ENCODE measurements around the gene PALLD. TPM values are rescaled to one million over a fixed set of nuclear protein-coding genes. Genes with fewer than 3 reads are reported as not detected.

Gene PALLD
- polyA plus RNA-seq, 1 donor (not counting 4 experiments of a cell fraction or from before 2014, with no cell fraction given), result 136 TPM

- H2AFZ ChIP-seq (ENCODE audit: control insufficient read depth, low read length), result no peak overlapping the region
- H3K9me3 ChIP-seq (ENCODE audit: control insufficient read depth, low read depth, low read length), result no peaks in the 10 kb centered on the region
- no peaks in the 10 kb centered on the region for H3K79me2 ChIP-seq (ENCODE audit: control insufficient read depth, insufficient read depth, low read length)
- no peak for DNase-seq (ENCODE audit: low read depth, low spot score)
- H3K27me3 ChIP-seq (ENCODE audit: control insufficient read depth, extremely low read depth, insufficient read depth, low read length), result no peaks in the 10 kb centered on the region
- no peak for TF ChIP-seq EZH2 (IDR thresholded peaks at IDR 0.05; ENCODE audit: low read length)
- TF ChIP-seq, protein P1, sequence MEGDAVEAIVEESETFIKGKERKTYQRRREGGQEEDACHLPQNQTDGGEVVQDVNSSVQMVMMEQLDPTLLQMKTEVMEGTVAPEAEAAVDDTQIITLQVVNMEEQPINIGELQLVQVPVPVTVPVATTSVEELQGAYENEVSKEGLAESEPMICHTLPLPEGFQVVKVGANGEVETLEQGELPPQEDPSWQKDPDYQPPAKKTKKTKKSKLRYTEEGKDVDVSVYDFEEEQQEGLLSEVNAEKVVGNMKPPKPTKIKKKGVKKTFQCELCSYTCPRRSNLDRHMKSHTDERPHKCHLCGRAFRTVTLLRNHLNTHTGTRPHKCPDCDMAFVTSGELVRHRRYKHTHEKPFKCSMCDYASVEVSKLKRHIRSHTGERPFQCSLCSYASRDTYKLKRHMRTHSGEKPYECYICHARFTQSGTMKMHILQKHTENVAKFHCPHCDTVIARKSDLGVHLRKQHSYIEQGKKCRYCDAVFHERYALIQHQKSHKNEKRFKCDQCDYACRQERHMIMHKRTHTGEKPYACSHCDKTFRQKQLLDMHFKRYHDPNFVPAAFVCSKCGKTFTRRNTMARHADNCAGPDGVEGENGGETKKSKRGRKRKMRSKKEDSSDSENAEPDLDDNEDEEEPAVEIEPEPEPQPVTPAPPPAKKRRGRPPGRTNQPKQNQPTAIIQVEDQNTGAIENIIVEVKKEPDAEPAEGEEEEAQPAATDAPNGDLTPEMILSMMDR (optimal IDR thresholded peaks at IDR 0.05 in 1 of 3, IDR thresholded peaks at IDR 0.05 in 1 of 3, conservative IDR thresholded peaks at IDR 0.05 in 1 of 3; ENCODE audit: extremely low read depth in 1 of 3, insufficient read depth in 2 of 3, low read length in 3 of 3), result no peak
- no peak overlapping the region for H3K4me2 ChIP-seq (ENCODE audit: control insufficient read depth, extremely low read depth, insufficient read depth, low read depth, low read length)
- H4K20me1 ChIP-seq (ENCODE audit: control insufficient read depth, extremely low read depth, insufficient read depth, low read length), result no peaks in the 10 kb centered on the region
- no peak overlapping the region for H3K27ac ChIP-seq (ENCODE audit: control insufficient read depth, insufficient read depth, low read length)
- no peak overlapping the region for H3K9ac ChIP-seq (ENCODE audit: control insufficient read depth, extremely low read depth, insufficient read depth, low read length)
- no peak for FAIRE-seq
- dilution Hi-C loops (cut with MboI; ENCODE audit: extremely low pct_ligation_motif_present, low sequenced_read_pairs), result no loop called here
- no peak overlapping the region for H3K4me3 ChIP-seq (ENCODE audit: control insufficient read depth in 2 of 3, extremely low read depth in 1 of 3, insufficient read depth in 2 of 3, low read depth in 1 of 3, low read length in 3 of 3)
- H3K4me1 ChIP-seq (ENCODE audit: control insufficient read depth, extremely low read depth, insufficient read depth, low read length), result no peaks in the 10 kb centered on the region
- no peaks in the 10 kb centered on the region for H3K36me3 ChIP-seq (ENCODE audit: control insufficient read depth in 2 of 2, extremely low read depth in 1 of 2, insufficient read depth in 2 of 2, low read length in 2 of 2)
- H3K9me1 ChIP-seq (ENCODE audit: control insufficient read depth, extremely low read depth, insufficient read depth, low read length), result no peaks in the 10 kb centered on the region
These were observed 234.3 kb downstream of the PALLD start for GRCh38 chr4:168731006-168731636.

GRCh38 chr4:168731706-168732414, 235.0 kb downstream of the PALLD start:
- H3K9ac ChIP-seq (ENCODE audit: control insufficient read depth, extremely low read depth, insufficient read depth, low read length), result no peak overlapping the region
- no peaks in the 10 kb centered on the region for H3K27me3 ChIP-seq (ENCODE audit: control insufficient read depth, extremely low read depth, insufficient read depth, low read length)
- FAIRE-seq (no peak), DNase-seq (ENCODE audit: low read depth, low spot score) (no peak)
- H2AFZ ChIP-seq (ENCODE audit: control insufficient read depth, low read length), result no peak overlapping the region
- no peaks in the 10 kb centered on the region for H3K9me1 ChIP-seq (ENCODE audit: control insufficient read depth, extremely low read depth, insufficient read depth, low read length)
- no peaks in the 10 kb centered on the region for H3K9me3 ChIP-seq (ENCODE audit: control insufficient read depth, low read depth, low read length)
- H3K4me1 ChIP-seq (ENCODE audit: control insufficient read depth, extremely low read depth, insufficient read depth, low read length), result no peaks in the 10 kb centered on the region
- no peaks in the 10 kb centered on the region for H3K36me3 ChIP-seq (ENCODE audit: control insufficient read depth in 2 of 2, extremely low read depth in 1 of 2, insufficient read depth in 2 of 2, low read length in 2 of 2)
- no peak overlapping the region for H3K27ac ChIP-seq (ENCODE audit: control insufficient read depth, insufficient read depth, low read length)
- no peaks in the 10 kb centered on the region for H4K20me1 ChIP-seq (ENCODE audit: control insufficient read depth, extremely low read depth, insufficient read depth, low read length)
- H3K4me3 ChIP-seq (ENCODE audit: control insufficient read depth in 2 of 3, extremely low read depth in 1 of 3, insufficient read depth in 2 of 3, low read depth in 1 of 3, low read length in 3 of 3), result no peak overlapping the region
- no peak overlapping the region for H3K4me2 ChIP-seq (ENCODE audit: control insufficient read depth, extremely low read depth, insufficient read depth, low read depth, low read length)
- dilution Hi-C loops (cut with MboI; ENCODE audit: extremely low pct_ligation_motif_present, low sequenced_read_pairs), result no loop called here
- H3K79me2 ChIP-seq (ENCODE audit: control insufficient read depth, insufficient read depth, low read length), result no peaks in the 10 kb centered on the region
- TF ChIP-seq, protein P1 (optimal IDR thresholded peaks at IDR 0.05 in 1 of 3, IDR thresholded peaks at IDR 0.05 in 1 of 3, conservative IDR thresholded peaks at IDR 0.05 in 1 of 3; ENCODE audit: extremely low read depth in 1 of 3, insufficient read depth in 2 of 3, low read length in 3 of 3), result no peak
- no peak for TF ChIP-seq EZH2 (IDR thresholded peaks at IDR 0.05; ENCODE audit: low read length)

Data from keratinocyte (primary cell).